H9 (cell line): ENCODE data around the gene TAF15. TPM values are rescaled to one million over a fixed set of nuclear protein-coding genes. Genes with fewer than 3 reads are reported as not detected.
A peak's percentile ranks its signal among the peaks of the same experiment; 100 is the strongest.

ENCODE experiments used
- DNase-seq: peaks from one replicate; pipeline ENCODE4 v3.0.0-alpha.2; 2017
- H2AFZ ChIP-seq: one replicate; pipeline ENCODE4 v1.6.1; 2013; ENCODE audit warnings: mild to moderate bottlenecking, low read length, control low read depth, moderate library complexity
- H2AK5ac ChIP-seq: 2 replicates; pipeline ENCODE4 v1.6.1; 2013; ENCODE audit warnings: low read length, control low read depth, mixed read lengths; ENCODE audit not compliant: insufficient read length
- H2BK120ac ChIP-seq: one replicate; pipeline ENCODE4 v1.6.1; 2013; ENCODE audit warnings: low read depth, mild to moderate bottlenecking, low read length, control low read depth, inconsistent platforms; ENCODE audit not compliant: poor library complexity, severe bottlenecking
- H2BK12ac ChIP-seq: 2 replicates; pipeline ENCODE4 v1.6.1; 2013; ENCODE audit warnings: low read length, control low read depth, mixed read lengths, low read depth; ENCODE audit not compliant: insufficient read length
- H2BK15ac ChIP-seq: 2 replicates; pipeline ENCODE4 v1.6.1; 2013; ENCODE audit warnings: low read depth, low read length, control low read depth
- H2BK20ac ChIP-seq: one replicate; pipeline ENCODE4 v1.6.1; 2013; ENCODE audit warnings: low read depth, mild to moderate bottlenecking, low read length, control low read depth, inconsistent platforms; ENCODE audit not compliant: poor library complexity, severe bottlenecking
- H2BK5ac ChIP-seq: 2 replicates; pipeline ENCODE4 v1.6.1; 2013; ENCODE audit warnings: low read length, control low read depth, mixed read lengths; ENCODE audit not compliant: insufficient read length
- H3K14ac ChIP-seq: 2 replicates; pipeline ENCODE4 v1.6.1; 2013; ENCODE audit warnings: low read length, control low read depth; ENCODE audit not compliant: insufficient read depth
- H3K18ac ChIP-seq: 2 replicates; pipeline ENCODE4 v1.6.1; 2013; ENCODE audit warnings: low read depth, mild to moderate bottlenecking, mixed read lengths, low read length, control low read depth; ENCODE audit not compliant: insufficient read length
- H3K23ac ChIP-seq: 2 replicates; pipeline ENCODE4 v1.6.1; 2013; ENCODE audit warnings: low read length, control low read depth, mixed read lengths, low read depth; ENCODE audit not compliant: insufficient read length
- H3K23me2 ChIP-seq: 2 replicates; pipeline ENCODE4 v1.6.1; 2013; ENCODE audit warnings: low read depth, mild to moderate bottlenecking, mixed read lengths, low read length, control low read depth; ENCODE audit not compliant: insufficient read length, poor library complexity, severe bottlenecking
- H3K27ac ChIP-seq: 2 replicates; pipeline ENCODE4 v1.5.1; 2013; ENCODE audit warnings: low read length, control low read depth, mixed read lengths, low read depth; ENCODE audit not compliant: insufficient read length
- H3K27me3 ChIP-seq: 2 replicates; pipeline ENCODE4 v1.6.1; 2013; ENCODE audit warnings: low read length, control low read depth, inconsistent platforms; ENCODE audit not compliant: insufficient read depth
- H3K4ac ChIP-seq: 2 replicates; pipeline ENCODE4 v1.6.1; 2013; ENCODE audit warnings: low read depth, mild to moderate bottlenecking, control low read depth, inconsistent platforms, low read length, moderate library complexity
- H3K4me1 ChIP-seq: 2 replicates; pipeline ENCODE4 v1.6.1; 2013; ENCODE audit warnings: low read length, control low read depth, inconsistent platforms; ENCODE audit not compliant: insufficient read depth
- H3K4me2 ChIP-seq: 2 replicates; pipeline ENCODE4 v1.6.1; 2013; ENCODE audit warnings: low read length, control low read depth, mixed read lengths; ENCODE audit not compliant: insufficient read length, insufficient read depth
- H3K56ac ChIP-seq: 2 replicates; pipeline ENCODE4 v1.6.1; 2013; ENCODE audit warnings: low read depth, mild to moderate bottlenecking, mixed read lengths, low read length, control low read depth; ENCODE audit not compliant: insufficient read length
- H3K79me1 ChIP-seq: 2 replicates; pipeline ENCODE4 v1.6.1; 2013; ENCODE audit warnings: low read depth, mild to moderate bottlenecking, moderate library complexity, low read length, control low read depth, inconsistent platforms; ENCODE audit not compliant: insufficient read depth, poor library complexity, severe bottlenecking
- H3K79me2 ChIP-seq: 2 replicates; pipeline ENCODE4 v1.6.1; 2013; ENCODE audit warnings: low read length, control low read depth, inconsistent platforms; ENCODE audit not compliant: insufficient read depth
- H3K9ac ChIP-seq: 2 replicates; pipeline ENCODE4 v1.6.1; 2013; ENCODE audit warnings: low read length, control low read depth, mixed read lengths; ENCODE audit not compliant: insufficient read length; ENCODE audit errors: extremely low read depth
- H3K9me3 ChIP-seq: one replicate; pipeline ENCODE4 v1.6.1; 2013; ENCODE audit warnings: low read depth, low read length, inconsistent platforms; ENCODE audit not compliant: control insufficient read depth
- H3T11ph ChIP-seq: one replicate; pipeline ENCODE4 v1.6.1; 2013; ENCODE audit warnings: mild to moderate bottlenecking, low read length, control low read depth, inconsistent platforms
- H4K20me1 ChIP-seq: one replicate; pipeline ENCODE4 v1.6.1; 2013; ENCODE audit not compliant: control insufficient read depth, insufficient read length, insufficient read depth
- H4K5ac ChIP-seq: 2 replicates; pipeline ENCODE4 v1.6.1; 2013; ENCODE audit warnings: low read depth, mild to moderate bottlenecking, mixed read lengths, low read length, control low read depth; ENCODE audit not compliant: insufficient read length
- H4K8ac ChIP-seq: replicated peaks from 2 replicates; pipeline ENCODE4 v1.6.1; 2013; ENCODE audit warnings: low read length, control low read depth, mixed read lengths, low read depth; ENCODE audit not compliant: insufficient read length
- H4K91ac ChIP-seq: 2 replicates; pipeline ENCODE4 v1.6.1; 2013; ENCODE audit warnings: low read depth, mild to moderate bottlenecking, moderate library complexity, mixed read lengths, low read length, control low read depth; ENCODE audit not compliant: insufficient read length
- H3K27ac Mint-ChIP-seq, 3 experiments: 2 replicates in 2 of 3; 3 replicates in 1 of 3; pipeline ENCODE4 v1.8.0; 2020 to 2021; ENCODE audit warnings: mixed read lengths in 3 of 3, mild to moderate bottlenecking in 1 of 3, moderate library complexity in 1 of 3
- H3K27me3 Mint-ChIP-seq: 2 replicates; pipeline ENCODE4 v1.8.0; 2021; ENCODE audit warnings: low read depth, mild to moderate bottlenecking, moderate library complexity, mixed read lengths
- H3K36me3 Mint-ChIP-seq, 3 experiments: 2 replicates in 2 of 3; 3 replicates in 1 of 3; pipeline ENCODE4 v1.8.0; 2020 to 2021; ENCODE audit warnings: low read depth in 3 of 3, mixed read lengths in 3 of 3; ENCODE audit not compliant: insufficient read depth in 1 of 3
- H3K4me1 Mint-ChIP-seq, 2 experiments: 2 replicates each; pipeline ENCODE4 v1.8.0; 2020; ENCODE audit warnings: mixed read lengths in 2 of 2
- H3K4me3 Mint-ChIP-seq, 2 experiments: 2 replicates in 1 of 2; 3 replicates in 1 of 2; pipeline ENCODE4 v1.8.0; 2020 to 2021; ENCODE audit warnings: mild to moderate bottlenecking in 2 of 2, mixed read lengths in 2 of 2, moderate library complexity in 1 of 2
- H3K9me3 Mint-ChIP-seq, 2 experiments: 2 replicates in 1 of 2; 3 replicates in 1 of 2; pipeline ENCODE4 v1.8.0; 2020; ENCODE audit warnings: mild to moderate bottlenecking in 2 of 2, mixed read lengths in 2 of 2, moderate library complexity in 1 of 2
- CTCF ChIP-seq: fragments of 200-600 bp; sonication (generic); conservative IDR thresholded peaks from 3 replicates; pipeline ENCODE4 v1.8.0; 2021; ENCODE audit warnings: antibody characterized with exemption, mild to moderate bottlenecking
- WGBS: extraction: QIAGEN DNeasy Blood & Tissue Kit; methylation state at CpG from one replicate; pipeline ENCODE4 v1.1.7; 2013; ENCODE audit warnings: missing lambda C conversion rate, low lambda C conversion rate, mixed read lengths; ENCODE audit not compliant: insufficient read length; ENCODE audit errors: extremely low coverage; 5-methylcytosine and 5-hydroxymethylcytosine counted together
- total RNA-seq: library from RNA; stranded (reverse); gene quantifications from 2 replicates; pipeline ENCODE4 v1.2.1, GENCODE V29; 2021

TAF15 gene
- total RNA-seq, 1 experiment from 2014 or later, result 304 TPM

DNA sequence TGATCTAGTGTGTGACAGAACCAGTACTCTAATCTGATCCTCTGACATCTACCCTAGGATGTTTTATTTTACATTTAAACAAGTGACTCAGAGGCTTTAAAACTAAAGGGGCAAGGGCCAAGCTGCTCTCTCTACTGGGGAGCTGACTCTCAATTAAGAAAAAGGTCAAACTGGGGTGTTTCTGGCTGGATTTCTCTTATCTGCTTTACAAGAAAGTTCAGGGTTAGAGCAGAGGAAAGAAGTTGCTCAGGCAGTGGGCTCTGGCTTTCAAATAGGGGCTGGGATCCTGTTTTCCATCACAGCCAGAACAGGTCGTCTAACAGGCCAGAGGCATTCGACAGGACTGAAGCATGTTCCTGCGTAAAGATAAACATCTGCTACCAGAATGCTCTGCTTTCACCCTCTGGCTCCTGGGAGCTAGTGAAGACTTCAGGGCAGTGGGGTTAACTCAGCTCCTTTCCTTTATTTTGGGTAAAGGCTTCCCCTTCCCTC, 22.3 kb upstream of the TAF15 start:
- Histone ChIP-seq H2BK120ac (no peak overlapping the region), H3K27me3 (no peaks in the 10 kb centered on the region; the same call in 1 of the 2 replicates), H4K91ac (no peak overlapping the region), H3K9ac (no peak overlapping the region), H4K20me1 (no peaks in the 10 kb centered on the region), H3K56ac (no peak overlapping the region), H3K4ac (no peak overlapping the region), H3K79me1 (no peaks in the 10 kb centered on the region), H4K8ac (no peak overlapping the region), H3K9me3 (no peaks in the 10 kb centered on the region), H2AK5ac (no peak overlapping the region), H2BK20ac (no peak overlapping the region), H3K27ac (no peak overlapping the region), H3K14ac (no peak overlapping the region), H3K4me1 (no peaks in the 10 kb centered on the region), H4K5ac (no peak overlapping the region), H2BK15ac (no peak overlapping the region), H2AFZ (no peak overlapping the region), H3K18ac (no peak overlapping the region), H2BK12ac (no peak overlapping the region), H3K23ac (no peak overlapping the region), H2BK5ac (no peak overlapping the region), H3K4me2 (no peak overlapping the region), H3K23me2 (no peaks in the 10 kb centered on the region), H3K79me2 (no peaks in the 10 kb centered on the region), H3T11ph (no peak overlapping the region)
- DNase-seq, result peak; percentile 21
- H3K36me3 Mint-ChIP-seq, result no peaks in the 10 kb centered on the region
- H3K4me3 Mint-ChIP-seq, result peak overlapping the region in 1 of 2 experiments; percentile 32; a peak in 1 of 5 replicates
- no peak for TF ChIP-seq CTCF
- no peak overlapping the region for H3K27ac Mint-ChIP-seq
- no CpG with 5 or more reads among the region's 3 CpGs for WGBS
- H3K9me3 Mint-ChIP-seq, result no peaks in the 10 kb centered on the region
- H3K4me1 Mint-ChIP-seq, result peaks cover 0 to 10% of the 10 kb centered on the region in 2 experiments; a peak in 1 of 4 replicates
- H3K27me3 Mint-ChIP-seq, result peaks cover 53% of the 10 kb centered on the region
